GM23338 (cell line): ENCODE results near the gene DHRS3. TPM values are rescaled to one million over a fixed set of nuclear protein-coding genes. Genes with fewer than 3 reads are reported as not detected.

Experiments used
- ATAC-seq: fragments of 200-7000 bp; cut with Tn5 transposase; 3 replicates; pipeline ENCODE4 v1.9.1; 2020
- DNase-seq: peaks from one replicate; pipeline ENCODE4 v3.0.0-alpha.2; 2015; ENCODE audit warnings: low spot score
- H2AFZ ChIP-seq: fragments of 200-600 bp; sonication (generic); 2 replicates; pipeline ENCODE4 v1.8.0; 2016; ENCODE audit warnings: antibody characterized with exemption, mild to moderate bottlenecking, moderate library complexity
- H3F3A ChIP-seq: fragments of 200-600 bp; sonication (generic); replicated peaks from 2 replicates; pipeline ENCODE4 v1.8.0; 2017; ENCODE audit warnings: antibody characterized with exemption, mixed run types, low read depth
- H3K27ac ChIP-seq: fragments of 200-600 bp; sonication (generic); 2 replicates; pipeline ENCODE4 v1.6.1; 2016; ENCODE audit warnings: low read depth
- H3K27me3 ChIP-seq: fragments of 200-600 bp; sonication (generic); 2 replicates; pipeline ENCODE4 v1.8.0; 2016; ENCODE audit warnings: mild to moderate bottlenecking, mixed run types, moderate library complexity; ENCODE audit not compliant: insufficient read depth
- H3K36me3 ChIP-seq: fragments of 200-600 bp; sonication (generic); 2 replicates; pipeline ENCODE4 v1.8.0; 2016; ENCODE audit warnings: mild to moderate bottlenecking; ENCODE audit not compliant: insufficient read depth
- H3K4me1 ChIP-seq: fragments of 200-600 bp; sonication (generic); 2 replicates; pipeline ENCODE4 v1.8.0; 2016; ENCODE audit warnings: mild to moderate bottlenecking, moderate library complexity; ENCODE audit not compliant: insufficient read depth
- H3K4me2 ChIP-seq: fragments of 200-600 bp; sonication (generic); 2 replicates; pipeline ENCODE4 v1.7.1; 2017; ENCODE audit warnings: mixed run types
- H3K4me3 ChIP-seq: fragments of 200-600 bp; sonication (generic); 2 replicates; pipeline ENCODE4 v1.6.1; 2016; ENCODE audit warnings: mixed run types
- H3K79me2 ChIP-seq: fragments of 200-600 bp; sonication (generic); replicated peaks from 2 replicates; pipeline ENCODE4 v1.8.0; 2017; ENCODE audit warnings: mild to moderate bottlenecking; ENCODE audit not compliant: insufficient read depth
- H3K9me2 ChIP-seq: fragments of 200-600 bp; sonication (generic); 2 replicates; pipeline ENCODE4 v1.8.0; 2017; ENCODE audit not compliant: insufficient read depth
- H4K20me1 ChIP-seq: fragments of 200-600 bp; sonication (generic); replicated peaks from 2 replicates; pipeline ENCODE4 v1.8.0; 2017; ENCODE audit warnings: mild to moderate bottlenecking; ENCODE audit not compliant: insufficient read depth
- H3K27ac Mint-ChIP-seq: 2 replicates; pipeline ENCODE4 v1.8.0; 2020; ENCODE audit warnings: inconsistent platforms, mild to moderate bottlenecking, moderate library complexity, mixed read lengths
- H3K27me3 Mint-ChIP-seq: 3 replicates; pipeline ENCODE4 v1.8.0; 2022; ENCODE audit warnings: low read depth, mild to moderate bottlenecking, moderate library complexity, mixed read lengths, inconsistent platforms; ENCODE audit not compliant: insufficient read depth, poor library complexity
- H3K36me3 Mint-ChIP-seq: 3 replicates; pipeline ENCODE4 v1.8.0; 2021; ENCODE audit warnings: low read depth, mild to moderate bottlenecking, inconsistent platforms, moderate library complexity, mixed read lengths
- H3K4me1 Mint-ChIP-seq: 3 replicates; pipeline ENCODE4 v1.8.0; 2020; ENCODE audit warnings: mild to moderate bottlenecking, inconsistent platforms, mixed read lengths
- H3K4me3 Mint-ChIP-seq: 3 replicates; pipeline ENCODE4 v1.8.0; 2021; ENCODE audit warnings: moderate library complexity, mild to moderate bottlenecking, inconsistent platforms, mixed read lengths
- H3K9me3 Mint-ChIP-seq: 3 replicates; pipeline ENCODE4 v1.8.0; 2020; ENCODE audit warnings: moderate library complexity, mild to moderate bottlenecking, inconsistent platforms, mixed read lengths
- ZNF331 ChIP-seq: fragments of 250-450 bp; sonication (Bioruptor Pico); IDR thresholded peaks from 2 replicates; pipeline ENCODE4 v1.5.0; 2020; ENCODE audit warnings: low read depth, mild to moderate bottlenecking, moderate library complexity
- polyA plus RNA-seq: library from polyadenylated mRNA; unstranded; fragments of >200 nt; fragmentation: Nextera tagmentation; extraction: Ambion mirVana; gene quantifications from 2 replicates; pipeline ENCODE4 v1.2.1, GENCODE V29; 2016
- total RNA-seq: library from RNA; depleted of rRNA; stranded (reverse); fragments of >200 nt; shearing (Covaris generic); gene quantifications from 2 replicates; pipeline ENCODE4 v1.2.3, GENCODE V29; 2014
- TF ChIP-seq, protein P1 (sequence below): fragments of 250-450 bp; sonication (Bioruptor Pico); IDR thresholded peaks from 2 replicates; pipeline ENCODE4 v1.5.0; 2020; ENCODE audit warnings: mild to moderate bottlenecking, moderate library complexity

The DHRS3 gene
- total and polyA plus RNA-seq, 2 experiments from 2014 or later: 21.0 to 26.0 TPM

- TF ChIP-seq, protein P1, sequence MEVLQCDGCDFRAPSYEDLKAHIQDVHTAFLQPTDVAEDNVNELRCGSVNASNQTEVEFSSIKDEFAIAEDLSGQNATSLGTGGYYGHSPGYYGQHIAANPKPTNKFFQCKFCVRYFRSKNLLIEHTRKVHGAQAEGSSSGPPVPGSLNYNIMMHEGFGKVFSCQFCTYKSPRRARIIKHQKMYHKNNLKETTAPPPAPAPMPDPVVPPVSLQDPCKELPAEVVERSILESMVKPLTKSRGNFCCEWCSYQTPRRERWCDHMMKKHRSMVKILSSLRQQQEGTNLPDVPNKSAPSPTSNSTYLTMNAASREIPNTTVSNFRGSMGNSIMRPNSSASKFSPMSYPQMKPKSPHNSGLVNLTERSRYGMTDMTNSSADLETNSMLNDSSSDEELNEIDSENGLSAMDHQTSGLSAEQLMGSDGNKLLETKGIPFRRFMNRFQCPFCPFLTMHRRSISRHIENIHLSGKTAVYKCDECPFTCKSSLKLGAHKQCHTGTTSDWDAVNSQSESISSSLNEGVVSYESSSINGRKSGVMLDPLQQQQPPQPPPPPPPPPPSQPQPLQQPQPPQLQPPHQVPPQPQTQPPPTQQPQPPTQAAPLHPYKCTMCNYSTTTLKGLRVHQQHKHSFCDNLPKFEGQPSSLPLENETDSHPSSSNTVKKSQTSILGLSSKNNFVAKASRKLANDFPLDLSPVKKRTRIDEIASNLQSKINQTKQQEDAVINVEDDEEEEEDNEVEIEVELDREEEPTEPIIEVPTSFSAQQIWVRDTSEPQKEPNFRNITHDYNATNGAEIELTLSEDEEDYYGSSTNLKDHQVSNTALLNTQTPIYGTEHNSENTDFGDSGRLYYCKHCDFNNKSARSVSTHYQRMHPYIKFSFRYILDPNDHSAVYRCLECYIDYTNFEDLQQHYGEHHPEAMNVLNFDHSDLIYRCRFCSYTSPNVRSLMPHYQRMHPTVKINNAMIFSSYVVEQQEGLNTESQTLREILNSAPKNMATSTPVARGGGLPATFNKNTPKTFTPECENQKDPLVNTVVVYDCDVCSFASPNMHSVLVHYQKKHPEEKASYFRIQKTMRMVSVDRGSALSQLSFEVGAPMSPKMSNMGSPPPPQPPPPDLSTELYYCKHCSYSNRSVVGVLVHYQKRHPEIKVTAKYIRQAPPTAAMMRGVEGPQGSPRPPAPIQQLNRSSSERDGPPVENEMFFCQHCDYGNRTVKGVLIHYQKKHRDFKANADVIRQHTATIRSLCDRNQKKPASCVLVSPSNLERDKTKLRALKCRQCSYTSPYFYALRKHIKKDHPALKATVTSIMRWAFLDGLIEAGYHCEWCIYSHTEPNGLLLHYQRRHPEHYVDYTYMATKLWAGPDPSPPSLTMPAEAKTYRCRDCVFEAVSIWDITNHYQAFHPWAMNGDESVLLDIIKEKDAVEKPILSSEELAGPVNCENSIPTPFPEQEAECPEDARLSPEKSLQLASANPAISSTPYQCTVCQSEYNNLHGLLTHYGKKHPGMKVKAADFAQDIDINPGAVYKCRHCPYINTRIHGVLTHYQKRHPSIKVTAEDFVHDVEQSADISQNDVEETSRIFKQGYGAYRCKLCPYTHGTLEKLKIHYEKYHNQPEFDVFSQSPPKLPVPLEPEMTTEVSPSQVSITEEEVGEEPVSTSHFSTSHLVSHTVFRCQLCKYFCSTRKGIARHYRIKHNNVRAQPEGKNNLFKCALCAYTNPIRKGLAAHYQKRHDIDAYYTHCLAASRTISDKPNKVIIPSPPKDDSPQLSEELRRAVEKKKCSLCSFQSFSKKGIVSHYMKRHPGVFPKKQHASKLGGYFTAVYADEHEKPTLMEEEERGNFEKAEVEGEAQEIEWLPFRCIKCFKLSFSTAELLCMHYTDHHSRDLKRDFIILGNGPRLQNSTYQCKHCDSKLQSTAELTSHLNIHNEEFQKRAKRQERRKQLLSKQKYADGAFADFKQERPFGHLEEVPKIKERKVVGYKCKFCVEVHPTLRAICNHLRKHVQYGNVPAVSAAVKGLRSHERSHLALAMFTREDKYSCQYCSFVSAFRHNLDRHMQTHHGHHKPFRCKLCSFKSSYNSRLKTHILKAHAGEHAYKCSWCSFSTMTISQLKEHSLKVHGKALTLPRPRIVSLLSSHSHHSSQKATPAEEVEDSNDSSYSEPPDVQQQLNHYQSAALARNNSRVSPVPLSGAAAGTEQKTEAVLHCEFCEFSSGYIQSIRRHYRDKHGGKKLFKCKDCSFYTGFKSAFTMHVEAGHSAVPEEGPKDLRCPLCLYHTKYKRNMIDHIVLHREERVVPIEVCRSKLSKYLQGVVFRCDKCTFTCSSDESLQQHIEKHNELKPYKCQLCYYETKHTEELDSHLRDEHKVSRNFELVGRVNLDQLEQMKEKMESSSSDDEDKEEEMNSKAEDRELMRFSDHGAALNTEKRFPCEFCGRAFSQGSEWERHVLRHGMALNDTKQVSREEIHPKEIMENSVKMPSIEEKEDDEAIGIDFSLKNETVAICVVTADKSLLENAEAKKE (CRISPR knock-in tag): no peak
Observed at GRCh38 chr1:12603224-12603623, 14.8 kb downstream of the DHRS3 start (continued).

- peaks cover 43% of the 10 kb centered on the region for H3K4me1 Mint-ChIP-seq
- TF ChIP-seq, protein P1 (CRISPR knock-in tag): no peak
- no peak for TF ChIP-seq ZNF331
Observed at GRCh38 chr1:12602659-12603024, 15.4 kb downstream of the DHRS3 start.

More at GRCh38 chr1:12602659-12603024, 15.4 kb downstream of the DHRS3 start:
- Mint-ChIP-seq H3K27me3 (peaks cover 11% of the 10 kb centered on the region), H3K36me3 (peaks cover 16% of the 10 kb centered on the region), H3K27ac (no peak overlapping the region), H3K9me3 (no peaks in the 10 kb centered on the region), H3K4me3 (no peak overlapping the region)
- Histone ChIP-seq H3F3A (0 out of 2 replicates have a peak, but pooled peaks cover 4% of the 10 kb centered on the region), H3K36me3 (no peaks in the 10 kb centered on the region), H3K27me3 (no peaks in the 10 kb centered on the region), H3K27ac (no peak overlapping the region), H2AFZ (no peak overlapping the region), H3K9me2 (no peaks in the 10 kb centered on the region), H3K4me2 (0 out of 2 replicates have a peak overlapping the region, but pooled peaks have one; percentile 48), H4K20me1 (peaks cover 4% of the 10 kb centered on the region; the same call in 1 of the 2 replicates), H3K4me3 (no peak overlapping the region), H3K4me1 (peaks cover 42% of the 10 kb centered on the region), H3K79me2 (peaks cover 57% of the 10 kb centered on the region)
- DNase-seq (no peak), ATAC-seq (no peak)
